ENCODE data around the gene IGFN1.
"Not testable (repeated sequence)": the region's sequence is repeated elsewhere in the genome, so short reads cannot be mapped to it uniquely, and the experiment has no call there.

IGFN1 gene

DNA sequence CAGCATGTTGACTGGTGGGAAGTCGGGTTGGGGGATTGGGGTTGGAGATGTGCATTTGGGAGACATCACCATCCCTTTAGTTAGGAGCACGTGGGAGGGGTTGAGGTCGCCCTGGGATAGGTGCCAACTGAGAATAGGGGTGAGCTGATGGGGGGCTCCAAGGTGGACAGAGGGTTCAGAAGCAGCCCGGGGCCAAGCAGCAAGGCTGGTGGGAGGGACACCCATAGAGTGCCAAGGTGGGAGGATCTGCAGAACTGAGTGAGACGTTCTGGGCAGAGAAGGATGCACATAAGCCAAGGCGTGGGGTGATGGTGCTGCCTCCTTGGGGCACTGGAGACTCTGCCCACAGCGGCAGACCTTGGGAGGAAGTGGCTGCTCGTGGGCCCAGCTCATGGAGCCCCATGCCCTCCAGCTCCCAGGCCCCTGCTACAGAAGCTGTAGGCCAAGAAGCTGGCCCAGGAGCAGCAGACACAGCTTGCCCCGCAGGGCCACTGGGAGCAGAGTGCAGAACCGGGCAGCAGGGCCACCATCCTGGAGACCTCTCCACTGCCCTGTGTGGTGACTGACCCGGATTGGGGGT is 61.3 kb downstream of the IGFN1 start:
- DNase-seq = no peak

DNA sequence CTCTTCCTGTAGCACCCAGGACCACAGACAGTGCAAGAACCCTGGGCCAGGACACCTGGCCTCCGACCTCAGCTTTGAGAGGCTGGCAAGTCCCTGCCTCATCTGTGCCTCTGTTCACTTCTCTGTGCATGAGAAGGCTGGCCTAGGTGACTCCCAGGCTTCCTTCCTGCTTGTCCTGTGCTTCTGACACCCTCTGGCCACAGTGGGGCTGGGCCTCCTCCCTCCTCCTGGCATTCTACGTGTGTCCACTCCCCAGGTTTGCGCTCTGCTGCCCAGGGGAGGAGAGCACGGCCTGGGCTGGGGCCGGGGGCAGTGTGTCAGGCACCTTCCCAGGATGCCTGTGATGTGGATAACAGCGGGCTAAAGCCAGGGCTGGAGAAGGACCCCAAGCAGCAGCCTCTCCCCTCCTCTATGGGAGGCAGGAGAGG is 62.3 kb downstream of the IGFN1 start:
- DNase-seq = no peak

DNA sequence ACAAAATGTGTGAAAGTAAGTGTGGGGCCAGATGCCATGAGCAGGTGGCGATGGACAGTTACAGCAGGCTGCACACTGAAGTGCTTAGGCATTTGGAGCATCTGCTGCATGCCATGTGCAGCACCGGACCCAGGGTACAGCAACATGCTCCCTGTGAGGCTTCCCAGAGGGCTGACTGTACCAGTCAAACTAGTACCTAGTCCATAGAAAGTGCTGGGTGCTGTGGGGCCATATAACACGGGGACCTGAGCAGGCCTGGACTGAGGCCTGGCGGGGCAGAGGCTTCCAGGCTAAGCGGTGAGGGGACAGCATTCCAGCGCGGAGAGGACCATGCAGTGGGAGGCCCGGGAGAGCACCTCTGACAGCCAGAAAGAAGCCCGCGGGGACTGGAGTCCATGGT is 62.8 kb downstream of the IGFN1 start:
- no peak for DNase-seq

DNA sequence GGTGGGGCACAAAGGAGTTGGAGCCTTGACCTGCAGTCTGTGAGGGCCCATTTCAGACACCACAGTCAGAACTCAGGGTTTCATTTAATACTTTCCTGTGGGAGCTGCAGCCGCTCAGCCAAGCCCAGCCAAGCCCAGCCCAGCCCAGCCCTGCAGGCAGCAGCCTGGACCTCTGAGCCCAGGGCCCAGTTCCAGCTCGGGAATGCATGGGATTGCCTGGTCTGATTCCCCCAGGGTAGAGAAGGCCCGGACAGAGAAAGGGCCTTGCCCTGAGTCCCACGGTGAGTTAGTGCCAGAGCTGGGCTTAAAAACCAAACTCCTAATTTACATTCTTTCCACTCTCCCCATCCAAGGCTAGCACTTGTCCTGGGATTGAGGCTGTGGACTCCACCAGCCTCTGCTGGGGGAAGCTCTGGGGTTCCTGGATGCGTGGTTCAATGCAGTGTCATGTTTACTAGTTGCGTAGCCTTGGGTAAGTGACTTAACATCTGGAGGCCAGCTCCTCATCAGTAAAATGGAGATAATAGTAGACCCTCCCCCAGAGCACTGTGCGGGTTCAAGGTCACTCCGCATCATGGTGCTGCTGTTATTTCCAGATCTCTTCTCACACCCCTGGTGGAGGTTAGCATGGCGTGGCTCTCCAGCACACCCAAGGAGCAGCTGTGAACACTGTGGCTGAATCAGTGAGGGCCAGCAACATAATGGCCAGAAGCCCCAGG is 63.4 kb downstream of the IGFN1 start:
- DNase-seq = no peak

DNA sequence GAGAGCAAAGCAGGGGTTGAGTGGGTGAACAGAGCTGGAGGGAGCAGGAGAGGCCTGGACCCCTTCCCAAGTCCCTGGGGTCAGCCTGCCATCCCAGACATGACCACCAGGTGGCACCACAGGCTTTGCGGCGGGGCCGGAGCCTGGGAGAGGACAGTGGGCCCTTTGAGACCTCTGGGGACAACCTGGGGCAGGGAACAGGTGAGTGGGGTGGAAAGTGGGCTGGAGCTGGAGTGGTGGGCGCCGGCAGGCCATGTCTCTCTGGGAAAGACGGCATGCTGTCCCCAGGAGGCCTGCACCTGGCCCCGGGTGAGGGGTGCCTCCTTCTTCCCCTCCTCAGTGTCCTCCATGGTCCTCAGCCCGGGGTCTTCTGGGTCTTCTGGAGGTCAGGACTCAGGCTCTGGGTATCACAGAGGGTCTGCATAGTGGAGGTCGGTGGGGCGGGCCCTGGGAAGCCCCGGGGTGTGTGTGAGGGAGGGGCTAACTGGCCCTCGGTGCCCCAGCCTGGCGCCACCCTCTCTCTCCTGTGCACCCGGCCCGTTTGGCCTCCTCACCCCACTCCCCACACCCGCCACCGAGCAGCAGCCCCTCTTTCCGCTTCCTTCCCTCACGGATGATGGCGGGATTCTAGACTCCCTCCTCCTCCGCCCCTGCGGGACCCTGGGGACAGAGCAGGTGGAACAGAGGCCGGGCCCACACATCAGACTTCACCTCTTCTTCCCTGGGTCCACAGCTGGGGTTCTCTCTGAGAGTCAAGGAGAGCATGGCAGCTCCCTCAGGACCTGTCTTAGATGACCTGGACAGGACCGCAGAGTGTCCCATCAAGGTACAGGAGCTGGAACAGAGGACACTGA is 64.2 kb downstream of the IGFN1 start:
- no peak for DNase-seq

DNA sequence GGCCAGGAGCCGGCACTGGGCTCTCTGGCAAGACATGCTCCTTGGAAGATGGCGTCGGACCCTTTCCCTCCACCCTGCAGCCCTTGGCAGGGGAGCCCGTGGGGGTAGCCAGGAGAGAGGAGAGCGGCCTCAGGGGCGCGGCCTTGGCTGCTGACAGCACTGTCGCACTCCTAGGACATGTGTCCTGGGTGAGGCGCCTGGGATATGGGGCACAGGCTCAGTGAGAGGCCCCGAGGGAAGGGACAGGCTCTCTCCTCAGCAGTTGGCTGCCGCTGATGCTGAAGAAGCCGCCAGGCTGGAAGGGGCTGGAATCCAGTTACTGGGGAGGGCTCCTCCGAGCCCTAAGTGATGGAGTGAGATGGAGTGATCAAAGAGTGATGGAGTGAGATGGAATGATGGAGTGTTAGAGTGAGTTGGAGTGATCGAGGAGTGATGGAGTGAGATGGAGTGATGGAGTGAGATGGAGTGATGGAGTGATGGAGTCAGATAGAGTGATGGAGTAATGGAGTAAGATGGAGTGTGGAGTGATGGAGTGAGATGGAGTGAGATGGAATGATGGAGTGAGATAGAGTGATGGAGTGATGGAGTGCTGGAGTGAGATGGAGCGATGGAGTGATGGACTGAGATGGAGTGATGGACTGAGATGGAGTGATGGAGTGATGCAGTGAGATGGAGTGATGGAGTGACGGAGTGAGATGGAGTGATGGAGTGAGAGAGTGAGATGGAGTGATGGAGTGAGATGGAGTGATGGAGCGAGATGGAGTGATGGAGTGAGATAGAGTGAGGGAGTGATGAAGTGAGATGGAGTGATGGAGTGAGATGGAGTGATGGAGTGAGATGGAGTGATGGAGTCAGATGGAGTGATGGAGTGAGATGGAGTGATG is 65.1 kb downstream of the IGFN1 start:
- DNase-seq = no peak

DNA sequence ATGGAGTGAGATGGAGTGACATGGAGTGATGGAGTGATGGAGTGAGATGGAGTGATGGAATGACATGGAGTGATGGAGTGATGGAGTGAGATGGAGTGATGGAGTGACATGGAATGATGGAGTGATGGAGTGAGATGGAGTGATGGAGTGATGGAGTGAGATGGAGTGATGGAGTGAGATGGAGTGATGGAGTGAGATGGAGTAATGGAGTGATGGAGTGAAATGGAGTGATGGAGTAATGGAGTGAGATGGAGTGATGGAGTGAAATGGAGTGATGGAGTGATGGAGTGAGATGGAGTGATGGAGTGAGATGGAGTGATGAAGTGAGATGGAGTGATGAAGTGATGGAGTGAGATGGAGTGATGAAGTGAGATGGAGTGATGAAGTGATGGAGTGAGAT is 67.5 kb downstream of the IGFN1 start:
- DNase-seq = not testable (repeated sequence)

DNA sequence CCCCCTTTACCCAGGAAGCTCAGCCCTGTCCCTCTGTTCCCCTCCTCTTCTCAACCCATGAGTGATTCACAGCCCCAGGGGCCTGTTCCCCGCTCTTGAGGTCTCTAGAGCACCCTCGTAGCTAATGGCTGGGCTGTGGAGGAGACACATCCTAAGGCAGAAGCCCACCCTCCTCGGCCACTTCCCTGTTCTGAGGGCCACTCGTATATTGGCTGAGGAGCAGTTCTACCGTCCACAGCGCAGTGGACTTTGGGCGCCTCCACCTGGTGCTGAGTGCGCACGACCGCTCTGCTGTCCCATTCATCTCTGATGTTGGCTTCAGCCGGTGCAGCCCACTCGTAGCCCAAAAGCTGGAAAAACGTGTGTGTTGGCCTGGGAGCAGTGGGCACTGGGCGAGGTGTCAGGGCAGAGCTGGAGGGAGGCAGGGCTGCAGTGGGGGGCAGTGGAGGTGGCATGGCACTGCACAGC is 68.2 kb downstream of the IGFN1 start:
- DNase-seq = no peak

DNA sequence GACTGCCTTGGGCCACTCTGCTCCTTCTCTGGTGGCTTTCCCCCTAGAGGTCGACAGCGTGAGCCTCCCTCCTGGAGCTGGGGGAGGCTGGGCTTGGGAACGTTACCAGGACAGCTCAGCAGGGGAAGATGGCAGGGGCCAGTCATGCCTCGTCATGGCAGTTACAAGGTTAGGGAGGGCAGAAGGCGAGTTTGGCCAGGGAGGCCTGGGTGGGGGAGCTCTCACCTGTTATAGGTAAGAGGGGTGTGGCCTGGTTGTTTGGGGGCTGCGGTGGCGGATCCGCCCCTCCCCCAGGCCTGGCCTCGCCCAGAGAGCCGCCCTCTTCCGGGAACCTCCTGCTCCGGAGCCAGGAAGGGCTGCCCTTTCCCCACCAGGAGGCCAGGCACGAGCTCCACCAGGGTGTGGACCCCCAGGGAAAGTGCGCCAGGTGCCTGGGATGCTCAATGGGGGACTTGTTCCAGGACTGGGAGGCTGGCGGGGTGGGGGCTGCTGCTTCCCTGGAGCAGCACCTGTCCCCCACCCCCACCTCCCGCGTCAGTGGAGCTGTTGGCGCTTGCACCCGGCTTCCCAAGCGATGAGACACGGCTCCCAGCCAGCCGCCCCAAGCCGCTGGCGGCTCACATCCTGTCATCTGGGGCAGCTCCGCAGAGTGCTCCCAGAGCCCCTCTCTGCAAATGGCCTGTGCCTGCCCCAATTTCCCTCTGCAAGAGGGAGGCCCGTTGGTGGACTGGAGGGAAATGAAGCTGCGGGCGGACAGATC is 69.0 kb downstream of the IGFN1 start:
- no peak for DNase-seq

DNA sequence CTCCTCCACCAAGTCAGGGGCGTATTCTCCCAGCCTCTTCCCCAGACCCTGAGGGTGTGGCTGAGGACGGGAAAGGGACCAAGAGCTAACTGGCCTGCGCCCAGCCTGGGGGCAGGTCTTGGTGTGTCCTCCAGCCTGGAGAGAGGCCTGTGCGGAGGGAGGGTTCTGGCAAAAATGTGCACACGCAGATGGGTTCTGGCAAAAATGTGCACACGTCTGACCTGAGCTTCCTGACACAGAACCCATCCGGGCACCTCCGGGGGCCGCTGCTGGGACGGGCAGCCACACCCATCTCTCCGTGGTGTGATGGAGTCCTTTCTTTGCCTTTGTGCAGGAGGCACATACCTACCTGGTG is 69.6 kb downstream of the IGFN1 start:
- no peak for DNase-seq

DNA sequence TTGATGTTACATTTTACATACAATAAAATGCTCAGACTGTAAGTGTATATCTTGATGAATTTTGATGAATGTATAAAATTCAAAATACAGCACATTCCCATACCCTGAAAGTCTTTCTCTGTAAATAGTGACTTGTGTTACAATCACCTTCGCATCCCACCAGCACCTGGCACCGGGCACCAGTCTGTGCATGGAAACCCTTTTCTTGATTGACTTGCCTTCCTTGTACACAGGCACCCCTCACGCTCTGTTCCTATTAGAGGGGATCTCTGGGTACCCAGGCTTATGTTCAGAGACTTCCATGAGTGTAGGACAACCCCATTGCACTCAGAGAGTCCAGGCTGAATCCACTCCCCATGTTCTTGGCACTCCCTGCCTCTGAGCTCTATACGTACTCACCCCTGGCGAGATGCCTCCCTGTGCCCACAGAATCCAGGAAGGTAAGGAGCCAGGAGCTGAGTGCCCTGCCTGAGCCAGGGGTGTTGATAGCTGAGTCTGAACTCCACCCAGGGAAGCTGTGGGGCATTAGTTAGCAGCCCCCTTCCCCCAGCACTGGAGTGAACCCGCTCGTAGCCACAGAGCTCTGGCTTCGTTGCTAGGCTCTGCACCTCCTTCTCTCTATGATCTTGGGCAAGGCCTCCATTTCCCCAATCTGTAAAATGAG is 70.2 kb downstream of the IGFN1 start:
- no peak for DNase-seq

DNA sequence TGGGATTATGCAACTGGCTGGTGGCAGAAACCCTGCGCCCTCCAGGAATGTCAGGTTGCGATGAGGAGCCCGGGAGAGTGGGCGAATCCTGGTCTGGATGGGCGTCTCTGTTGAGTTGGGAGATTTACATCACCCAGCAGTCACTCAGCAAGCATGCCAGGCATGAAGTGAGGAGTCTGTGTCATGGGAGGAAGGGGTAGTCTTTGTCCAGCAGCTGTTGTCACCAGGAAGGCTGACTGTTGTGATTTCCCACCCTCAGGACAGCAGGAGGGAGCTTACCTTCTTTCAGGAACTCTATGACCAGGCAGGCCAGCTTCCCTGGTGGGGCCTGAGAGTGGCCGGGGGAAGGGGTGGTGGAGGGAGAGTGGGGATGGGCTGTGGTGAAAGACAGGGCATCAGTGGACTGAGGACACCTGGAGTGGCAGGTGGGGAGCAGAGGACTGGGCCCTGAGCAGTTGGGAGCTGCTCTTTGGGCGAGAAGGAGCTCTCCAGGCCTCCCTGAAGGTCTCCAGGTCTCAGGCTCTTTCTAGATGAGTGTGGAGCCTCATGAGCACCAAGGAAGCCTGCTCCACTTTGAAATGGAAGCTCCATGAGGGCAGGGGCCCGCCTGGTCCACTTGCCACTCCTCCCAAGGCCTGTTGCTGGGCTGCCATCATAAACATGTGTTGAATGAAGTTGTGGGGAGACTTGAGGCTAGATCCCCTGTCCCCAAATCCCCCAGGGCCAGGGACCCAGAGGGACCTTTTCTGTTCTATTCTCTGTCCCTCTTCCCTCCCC is 71.3 kb downstream of the IGFN1 start:
- DNase-seq = no peak

DNA sequence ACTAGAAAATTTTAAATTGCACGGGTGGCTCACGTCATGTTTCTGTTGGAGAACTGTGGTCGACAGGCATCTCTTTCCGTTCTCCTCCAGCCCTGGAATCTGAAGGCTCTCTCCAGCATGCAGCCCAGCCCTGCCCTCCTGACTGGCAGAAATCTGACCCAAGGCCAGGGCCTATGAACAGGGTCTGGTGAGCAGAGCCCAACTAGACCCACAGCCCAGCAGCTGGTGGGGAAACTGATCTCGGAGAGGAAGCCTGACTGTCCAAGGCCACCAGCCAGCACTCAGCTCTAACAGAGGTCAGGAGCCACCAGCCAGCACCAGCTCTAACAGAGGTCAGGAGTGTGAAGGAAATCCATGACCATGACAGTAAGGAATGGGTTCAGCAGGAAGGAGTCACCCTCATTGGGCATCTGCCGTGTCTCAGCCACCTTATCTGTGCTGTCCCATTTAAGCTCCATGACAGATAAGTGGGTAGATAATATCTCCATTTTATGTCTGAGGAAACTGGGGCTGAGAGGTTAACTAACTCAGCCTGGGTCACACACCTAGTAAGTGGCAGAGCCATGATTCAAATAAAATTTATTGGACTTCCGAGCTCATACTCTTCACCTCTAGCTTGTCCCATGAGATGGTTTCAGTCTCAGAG is 72.5 kb downstream of the IGFN1 start:
- DNase-seq = no peak

DNA sequence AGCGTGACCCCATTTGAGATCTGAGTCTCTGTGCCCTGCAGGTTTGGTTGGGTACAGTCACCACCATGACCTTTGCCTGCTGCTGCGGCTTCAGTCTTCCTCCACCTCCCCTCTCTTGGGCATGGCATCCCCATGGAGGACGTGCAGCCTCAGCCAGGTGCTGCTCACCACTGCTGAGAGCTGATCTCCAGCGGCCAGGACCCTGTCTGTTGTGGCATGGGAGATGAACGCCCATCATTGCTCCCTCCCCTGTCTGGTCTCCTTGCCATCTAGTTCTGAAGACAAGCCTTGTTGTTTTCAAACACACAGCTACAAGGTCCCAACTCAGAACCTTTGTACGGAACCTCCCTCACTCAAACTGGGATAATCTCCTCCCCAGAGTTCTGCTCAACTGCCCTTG is 73.4 kb downstream of the IGFN1 start:
- DNase-seq = no peak

DNA sequence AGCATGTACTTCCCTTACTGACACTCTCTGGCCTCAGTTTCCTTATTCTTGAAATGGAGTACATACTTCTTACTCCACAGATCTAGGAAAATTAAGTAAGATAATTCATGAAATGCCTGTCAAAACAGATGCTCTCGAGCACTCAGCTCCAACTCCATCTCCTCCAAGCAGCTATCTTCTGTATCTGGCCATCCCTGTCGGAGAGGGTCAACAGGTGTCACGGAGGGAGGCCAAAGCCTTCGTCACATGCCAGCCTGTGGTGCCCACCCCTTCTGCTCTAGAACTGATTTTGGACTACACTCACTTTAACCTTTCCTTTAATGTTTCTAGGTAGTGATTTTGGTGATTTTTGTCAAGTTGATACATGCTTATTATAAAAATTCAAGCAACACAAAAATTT is 73.9 kb downstream of the IGFN1 start:
- no peak for DNase-seq

DNA sequence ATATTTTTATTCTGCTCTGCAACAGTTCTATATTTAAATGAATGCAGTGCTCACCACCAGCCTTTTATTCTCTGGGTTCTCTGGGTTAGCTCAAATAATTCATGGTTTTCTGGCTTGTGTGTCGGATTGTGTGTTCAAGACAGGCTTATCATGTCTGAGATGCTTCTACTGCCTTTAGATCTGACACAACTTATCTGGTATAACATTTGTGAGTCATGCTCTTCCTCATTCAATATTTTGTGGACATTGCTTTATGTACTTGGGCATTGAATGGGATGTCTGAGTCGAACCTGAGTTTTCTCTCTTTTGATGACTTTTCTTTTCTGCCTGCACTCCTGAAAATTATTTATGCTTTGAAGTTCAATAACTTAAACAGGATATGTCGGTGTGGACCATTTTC is 75.1 kb downstream of the IGFN1 start:
- DNase-seq = no peak

DNA sequence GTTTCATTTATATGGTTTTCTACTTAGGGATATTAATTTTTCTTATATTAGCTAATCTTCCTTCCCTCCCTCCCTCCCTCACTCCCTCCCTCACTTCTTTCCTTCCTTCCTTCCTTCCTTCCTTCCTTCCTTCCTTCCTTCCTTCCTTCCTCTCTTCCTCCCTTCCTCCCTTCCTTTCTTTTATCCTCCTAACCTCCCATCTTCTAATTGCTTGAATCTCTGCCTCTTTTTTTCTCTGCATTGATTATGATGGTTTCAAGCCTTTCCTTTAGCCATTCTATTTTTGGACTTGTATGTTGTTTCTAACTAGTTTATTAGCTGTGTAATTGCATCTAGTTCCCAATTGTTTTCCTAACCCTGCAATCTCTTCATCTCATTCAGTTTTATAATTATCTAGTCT is 75.7 kb downstream of the IGFN1 start:
- no peak for DNase-seq

DNA sequence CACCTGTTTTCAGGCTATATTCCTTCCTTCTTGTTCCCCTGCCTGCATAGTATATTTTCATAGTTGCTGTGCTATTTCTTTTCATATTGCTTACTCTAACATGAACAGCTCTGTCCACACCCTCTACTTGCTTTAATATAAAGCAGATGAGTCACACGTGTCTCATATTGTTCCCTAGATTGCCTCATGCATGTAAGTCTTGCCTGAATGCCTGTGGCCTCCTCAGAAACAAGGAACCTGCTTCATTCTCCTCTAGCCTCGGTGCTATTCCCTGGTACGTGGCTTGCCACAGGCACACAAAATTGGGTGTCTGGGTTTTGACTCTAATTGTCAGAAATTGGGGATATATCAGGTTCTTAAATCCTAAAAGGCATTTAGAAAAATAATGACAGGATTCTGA is 76.2 kb downstream of the IGFN1 start:
- peak; percentile 36 for DNase-seq

DNA sequence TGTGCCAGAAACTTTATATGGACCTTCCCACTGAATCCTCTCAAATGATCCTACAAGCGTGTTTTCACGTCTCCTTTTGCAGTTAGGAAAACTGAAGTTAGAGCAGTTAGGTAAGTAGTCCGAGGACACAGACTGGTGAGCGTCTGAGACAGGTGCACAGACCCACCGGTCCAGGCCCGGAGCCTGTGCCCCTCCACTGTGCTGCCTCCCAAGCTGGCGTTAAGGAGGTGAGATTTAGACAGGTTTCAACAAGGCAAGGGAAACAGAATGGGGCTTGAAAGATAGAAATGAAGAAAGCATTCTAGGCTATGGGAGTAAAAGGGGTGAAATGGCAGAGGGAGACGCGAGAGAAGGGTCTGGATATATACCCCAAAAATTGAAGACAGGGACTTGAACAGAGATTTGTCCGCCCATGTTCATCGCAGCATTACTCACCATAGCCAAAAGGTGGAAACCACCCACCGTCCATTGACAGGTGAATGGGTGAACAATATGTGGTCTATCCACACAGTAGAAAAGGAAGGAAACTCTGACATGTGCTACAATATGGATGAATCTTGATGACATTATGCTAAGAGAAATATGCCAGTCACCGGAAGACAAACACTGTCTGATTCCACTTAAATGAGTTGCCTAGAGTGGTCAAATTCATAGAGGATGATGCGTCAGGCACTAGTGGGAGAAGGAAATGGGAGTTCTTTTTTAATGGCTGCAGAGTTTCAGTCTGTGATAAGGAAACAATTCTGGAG is 77.0 kb downstream of the IGFN1 start:
- no peak for DNase-seq

Data from SIG-M5 (cell line).